Activated naive CD4-positive, alpha-beta T cell treated with anti-CD3 and anti-CD28 coated beads, Interleukin-2, amount 50 U/mL, for 24 hours (primary cell): ENCODE results near the gene MAST3.

Source experiments
- H3K27ac Mint-ChIP-seq: one replicate; pipeline ENCODE4 v1.8.0; 2021; ENCODE audit warnings: mild to moderate bottlenecking, mixed read lengths
- H3K27me3 Mint-ChIP-seq: one replicate; pipeline ENCODE4 v1.8.0; 2021; ENCODE audit warnings: mixed read lengths
- H3K36me3 Mint-ChIP-seq: one replicate; pipeline ENCODE4 v1.8.0; 2021; ENCODE audit warnings: mixed read lengths
- H3K4me1 Mint-ChIP-seq: one replicate; pipeline ENCODE4 v1.8.0; 2021; ENCODE audit warnings: mixed read lengths
- H3K4me3 Mint-ChIP-seq: one replicate; pipeline ENCODE4 v1.8.0; 2021; ENCODE audit warnings: mild to moderate bottlenecking, mixed read lengths
- H3K9me3 Mint-ChIP-seq: one replicate; pipeline ENCODE4 v1.8.0; 2021; ENCODE audit warnings: mixed read lengths

The MAST3 gene

DNA sequence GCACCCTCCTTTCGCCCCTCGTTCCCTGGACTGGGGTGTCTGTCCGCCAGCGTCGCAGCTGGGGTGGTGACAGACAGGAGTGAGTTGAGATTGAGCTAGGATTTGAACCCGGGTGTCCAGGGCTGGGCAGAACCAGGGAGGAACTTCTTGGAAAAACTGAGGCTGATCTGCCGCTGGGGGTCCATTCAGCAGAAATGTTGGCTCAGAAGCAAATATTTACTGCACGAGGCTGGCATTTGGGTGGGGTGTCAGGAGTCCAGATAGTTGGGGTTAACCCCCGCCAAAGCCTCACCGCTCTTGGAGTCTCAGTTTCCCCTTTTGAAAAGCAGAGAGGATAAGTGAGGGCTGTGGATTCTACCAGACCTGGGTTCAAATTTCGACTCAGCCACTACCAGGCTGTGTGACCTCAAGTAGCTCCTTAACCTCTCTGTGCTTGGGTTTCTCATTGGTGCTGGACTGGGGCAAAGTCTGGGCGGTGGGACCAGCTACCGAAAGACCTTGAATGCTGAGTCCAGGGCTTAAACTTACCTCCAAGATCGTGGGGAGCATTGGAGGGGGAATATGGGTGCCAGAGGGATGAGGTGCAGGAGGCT is 20.9 kb downstream of the MAST3 start:
- H3K4me3 Mint-ChIP-seq: peak overlapping the region; percentile 86
- H3K27me3 Mint-ChIP-seq: no peaks in the 10 kb centered on the region
- H3K9me3 Mint-ChIP-seq: no peaks in the 10 kb centered on the region
- peak overlapping the region; percentile 82 for H3K27ac Mint-ChIP-seq
- peaks cover 3% of the 10 kb centered on the region for H3K36me3 Mint-ChIP-seq
- peaks cover 34% of the 10 kb centered on the region for H3K4me1 Mint-ChIP-seq

DNA sequence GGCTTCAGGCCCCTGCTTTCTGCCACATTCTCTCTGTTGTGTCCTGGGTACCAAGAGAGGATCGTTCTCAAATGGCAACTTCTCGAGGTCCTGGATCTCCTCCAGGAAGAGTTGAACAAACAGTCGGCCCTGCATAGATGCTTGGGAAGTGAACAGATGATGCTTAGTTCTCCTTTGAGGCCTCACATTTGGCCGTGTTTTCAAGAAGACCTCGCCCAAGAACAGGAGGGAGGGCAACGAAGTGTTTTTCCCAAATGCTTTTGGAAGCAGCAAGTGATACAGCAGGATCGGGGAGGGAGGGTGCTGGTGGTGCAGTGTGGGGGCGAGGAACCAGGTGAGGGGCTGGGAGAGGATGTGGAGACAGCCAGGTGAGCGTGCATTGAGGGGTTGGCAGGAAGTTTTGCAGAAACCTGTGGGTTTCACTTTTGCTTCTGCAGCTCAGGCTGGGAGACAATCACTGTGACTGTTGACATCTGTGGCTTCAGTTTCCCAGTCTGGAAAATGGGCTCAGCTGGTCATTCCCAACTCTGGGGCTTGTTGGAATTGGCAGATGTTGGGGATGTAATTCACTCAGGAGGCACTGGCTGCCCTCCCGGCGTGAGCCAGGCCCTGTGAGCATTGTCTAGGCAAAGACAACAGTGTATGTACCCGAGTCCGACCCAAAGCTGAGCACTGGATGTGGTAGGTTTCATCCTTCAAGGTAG is 21.6 kb downstream of the MAST3 start:
- H3K36me3 Mint-ChIP-seq: peaks cover 3% of the 10 kb centered on the region
- H3K9me3 Mint-ChIP-seq: no peaks in the 10 kb centered on the region
- H3K27ac Mint-ChIP-seq: peak overlapping the region; percentile 99
- no peaks in the 10 kb centered on the region for H3K27me3 Mint-ChIP-seq
- H3K4me1 Mint-ChIP-seq: peaks cover 34% of the 10 kb centered on the region
- peak overlapping the region; percentile 86 for H3K4me3 Mint-ChIP-seq

DNA sequence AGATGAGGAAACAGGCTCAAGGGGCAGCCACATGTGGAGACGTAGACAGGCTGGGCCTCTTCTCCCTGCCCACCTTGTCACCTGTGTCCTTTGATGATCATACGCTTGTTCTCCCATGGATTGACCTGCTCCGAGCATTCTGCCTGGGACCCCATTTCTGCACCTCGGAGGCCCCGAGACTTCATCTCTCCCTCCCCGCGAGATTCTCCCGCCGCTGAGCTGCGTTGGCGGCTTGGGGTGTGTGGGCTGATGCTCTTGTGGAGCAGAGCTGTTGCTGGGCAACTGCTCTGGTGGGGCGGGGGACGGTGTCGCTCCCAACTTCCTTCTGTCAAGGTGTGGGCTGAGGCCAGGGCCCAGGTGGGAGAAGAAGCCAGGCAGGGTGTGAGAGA is 22.1 kb downstream of the MAST3 start:
- no peaks in the 10 kb centered on the region for H3K27me3 Mint-ChIP-seq
- H3K27ac Mint-ChIP-seq: peak overlapping the region; percentile 99
- H3K4me1 Mint-ChIP-seq: peaks cover 34% of the 10 kb centered on the region
- H3K4me3 Mint-ChIP-seq: peak overlapping the region; percentile 86
- H3K36me3 Mint-ChIP-seq: peaks cover 3% of the 10 kb centered on the region
- no peaks in the 10 kb centered on the region for H3K9me3 Mint-ChIP-seq

DNA sequence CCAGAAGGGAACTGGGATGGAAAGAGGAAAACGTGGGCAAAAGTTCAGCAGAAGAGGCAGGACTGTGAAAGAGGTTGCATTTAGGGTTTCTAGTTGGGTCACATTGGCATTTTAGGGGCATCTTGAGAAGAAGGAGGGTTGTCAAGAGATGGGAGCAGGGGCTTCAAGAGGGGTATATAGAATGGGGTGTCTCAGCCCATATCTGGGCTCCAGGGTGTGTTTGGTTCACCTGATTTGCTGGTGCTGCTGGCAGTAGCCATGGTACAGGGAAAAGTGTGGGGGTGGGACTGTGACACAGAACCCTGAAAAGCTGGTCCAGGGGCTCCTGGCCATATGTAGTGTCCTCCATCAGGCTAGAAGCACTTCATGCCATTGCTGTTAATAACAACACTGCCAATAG is 22.5 kb downstream of the MAST3 start:
- peak overlapping the region; percentile 86 for H3K4me3 Mint-ChIP-seq
- peak overlapping the region; percentile 99 for H3K27ac Mint-ChIP-seq
- peaks cover 34% of the 10 kb centered on the region for H3K4me1 Mint-ChIP-seq
- no peaks in the 10 kb centered on the region for H3K27me3 Mint-ChIP-seq
- H3K9me3 Mint-ChIP-seq: no peaks in the 10 kb centered on the region
- H3K36me3 Mint-ChIP-seq: peaks cover 3% of the 10 kb centered on the region

DNA sequence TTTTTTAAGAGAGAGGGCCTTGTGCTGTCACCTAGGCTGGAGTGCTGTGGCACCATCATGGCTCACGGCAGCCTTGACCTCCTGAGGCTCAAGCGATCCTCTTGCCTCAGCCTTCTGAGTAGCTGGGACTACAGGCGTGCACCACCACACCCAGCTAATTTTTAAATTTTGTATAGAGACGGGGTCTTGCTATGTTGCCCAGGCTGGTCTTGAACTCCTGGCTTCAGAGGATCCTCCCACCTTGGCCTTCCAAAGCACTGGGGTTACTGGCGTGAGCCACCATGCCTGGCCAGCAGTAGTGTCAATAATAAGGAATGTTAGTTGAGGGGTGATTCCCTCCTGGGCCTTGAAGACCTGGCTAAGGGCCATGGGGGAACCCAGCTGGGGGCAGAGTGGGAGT is 23.6 kb downstream of the MAST3 start:
- Mint-ChIP-seq H3K9me3 (no peaks in the 10 kb centered on the region), H3K36me3 (peaks cover 3% of the 10 kb centered on the region), H3K27me3 (no peaks in the 10 kb centered on the region), H3K27ac (no peak overlapping the region), H3K4me3 (no peak overlapping the region), H3K4me1 (peaks cover 29% of the 10 kb centered on the region)

DNA sequence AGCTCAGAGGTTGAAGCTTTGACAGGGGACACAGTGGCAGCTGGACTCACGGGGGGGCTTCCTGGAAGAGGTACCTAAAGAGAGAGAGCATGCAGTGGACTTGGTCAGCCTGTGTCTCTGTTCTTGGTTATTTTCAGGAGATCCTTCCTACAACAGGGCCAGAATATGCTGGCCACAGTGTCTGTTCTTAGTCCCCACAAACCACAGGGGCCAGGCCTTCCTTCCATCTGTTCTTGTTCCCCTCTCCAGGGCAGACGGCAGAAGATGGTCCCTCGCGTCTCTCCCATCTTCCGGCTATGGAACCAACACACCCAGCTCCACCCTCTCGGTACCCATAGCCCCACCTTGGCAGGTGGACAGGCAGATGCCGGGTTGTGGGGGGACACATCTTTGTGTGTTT is 24.8 kb downstream of the MAST3 start:
- Mint-ChIP-seq H3K27ac (no peak overlapping the region), H3K4me3 (no peak overlapping the region), H3K4me1 (peaks cover 22% of the 10 kb centered on the region), H3K27me3 (no peaks in the 10 kb centered on the region), H3K9me3 (no peaks in the 10 kb centered on the region), H3K36me3 (peaks cover 3% of the 10 kb centered on the region)

DNA sequence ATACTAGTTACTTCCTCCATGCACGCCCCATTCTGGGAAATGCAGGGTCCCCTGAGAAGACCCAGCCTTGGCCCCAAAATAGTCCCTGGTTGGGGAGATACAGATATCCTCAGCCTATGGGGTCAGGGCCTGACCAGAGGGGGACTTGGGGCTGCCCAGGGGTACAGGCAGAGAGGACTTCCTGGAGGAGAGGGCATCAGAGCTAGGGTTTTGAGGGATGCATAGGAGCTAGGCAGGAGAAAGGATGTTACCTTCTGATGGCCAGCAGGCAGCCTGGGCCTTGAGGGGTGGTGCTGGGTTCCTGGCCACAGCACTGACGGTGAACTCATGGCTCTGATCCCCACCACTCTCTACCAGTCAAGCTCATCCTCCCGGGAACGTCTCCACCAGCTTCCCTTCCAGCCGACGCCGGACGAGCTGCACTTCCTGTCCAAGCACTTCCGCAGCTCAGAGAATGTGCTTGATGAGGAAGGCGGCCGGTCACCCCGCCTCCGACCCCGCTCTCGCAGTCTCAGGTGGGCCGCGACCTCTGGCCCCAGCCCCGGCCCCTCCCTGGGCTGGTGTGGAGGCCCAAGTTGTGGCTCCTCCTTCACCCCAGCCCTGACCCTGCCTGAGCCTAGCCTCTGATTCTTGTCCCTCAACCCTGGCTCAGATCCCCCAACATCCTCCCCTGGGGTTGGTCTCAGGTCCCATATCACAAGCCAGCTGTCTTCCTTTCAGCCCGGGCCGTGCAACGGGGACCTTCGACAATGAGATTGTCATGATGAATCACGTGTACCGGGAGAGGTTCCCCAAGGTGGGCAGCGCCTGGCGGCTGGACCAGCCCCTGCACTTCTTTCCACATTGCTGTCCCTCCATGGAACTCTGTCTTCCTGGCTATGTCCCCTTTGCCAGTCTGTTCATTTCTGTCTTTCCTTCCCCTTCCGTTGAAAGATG is 25.6 kb downstream of the MAST3 start:
- H3K36me3 Mint-ChIP-seq: peaks cover 3% of the 10 kb centered on the region
- H3K27ac Mint-ChIP-seq: peak overlapping the region; percentile 74
- peaks cover 20% of the 10 kb centered on the region for H3K4me1 Mint-ChIP-seq
- H3K9me3 Mint-ChIP-seq: no peaks in the 10 kb centered on the region
- H3K4me3 Mint-ChIP-seq: no peak overlapping the region
- no peaks in the 10 kb centered on the region for H3K27me3 Mint-ChIP-seq

DNA sequence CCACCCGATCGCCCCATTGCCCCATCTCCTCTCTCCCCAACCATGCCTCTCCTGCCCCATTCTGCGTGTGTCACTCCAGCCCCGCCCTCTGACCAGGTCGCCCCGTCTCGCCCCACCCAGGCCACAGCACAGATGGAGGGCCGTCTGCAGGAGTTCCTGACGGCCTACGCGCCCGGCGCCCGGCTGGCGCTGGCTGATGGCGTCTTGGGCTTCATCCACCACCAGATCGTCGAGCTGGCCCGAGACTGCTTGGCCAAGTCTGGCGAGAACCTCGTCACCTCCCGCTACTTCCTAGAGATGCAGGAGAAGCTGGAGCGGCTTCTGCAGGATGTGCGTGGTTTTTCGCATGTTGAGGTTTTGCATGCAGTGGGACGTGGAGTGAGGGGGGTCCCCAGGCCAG is 26.2 kb downstream of the MAST3 start:
- no peaks in the 10 kb centered on the region for H3K9me3 Mint-ChIP-seq
- H3K36me3 Mint-ChIP-seq: peaks cover 3% of the 10 kb centered on the region
- no peaks in the 10 kb centered on the region for H3K27me3 Mint-ChIP-seq
- no peak overlapping the region for H3K27ac Mint-ChIP-seq
- peaks cover 17% of the 10 kb centered on the region for H3K4me1 Mint-ChIP-seq
- H3K4me3 Mint-ChIP-seq: no peak overlapping the region

DNA sequence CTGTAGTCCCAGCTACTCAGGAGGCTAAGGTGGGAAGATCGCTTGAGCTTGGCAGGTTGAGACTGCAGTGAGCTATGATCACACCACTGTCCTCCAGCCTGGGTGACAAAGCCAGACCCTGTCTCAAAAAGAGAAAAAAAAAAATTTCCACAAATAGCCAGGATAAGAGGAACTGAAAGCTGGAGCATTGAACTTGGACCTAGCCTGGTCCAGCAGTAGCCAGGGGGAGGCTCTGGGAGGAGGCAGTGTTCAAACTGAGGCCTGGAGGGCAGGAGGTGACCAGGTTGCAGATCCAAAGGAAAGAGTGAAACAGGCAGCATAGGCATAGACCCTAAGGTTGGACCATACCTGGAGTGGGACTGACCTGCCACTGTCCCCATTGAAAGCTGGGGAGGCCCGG is 28.5 kb downstream of the MAST3 start:
- no peaks in the 10 kb centered on the region for H3K4me1 Mint-ChIP-seq
- no peak overlapping the region for H3K27ac Mint-ChIP-seq
- no peaks in the 10 kb centered on the region for H3K27me3 Mint-ChIP-seq
- H3K9me3 Mint-ChIP-seq: no peaks in the 10 kb centered on the region
- peaks cover 2% of the 10 kb centered on the region for H3K36me3 Mint-ChIP-seq
- H3K4me3 Mint-ChIP-seq: no peak overlapping the region

DNA sequence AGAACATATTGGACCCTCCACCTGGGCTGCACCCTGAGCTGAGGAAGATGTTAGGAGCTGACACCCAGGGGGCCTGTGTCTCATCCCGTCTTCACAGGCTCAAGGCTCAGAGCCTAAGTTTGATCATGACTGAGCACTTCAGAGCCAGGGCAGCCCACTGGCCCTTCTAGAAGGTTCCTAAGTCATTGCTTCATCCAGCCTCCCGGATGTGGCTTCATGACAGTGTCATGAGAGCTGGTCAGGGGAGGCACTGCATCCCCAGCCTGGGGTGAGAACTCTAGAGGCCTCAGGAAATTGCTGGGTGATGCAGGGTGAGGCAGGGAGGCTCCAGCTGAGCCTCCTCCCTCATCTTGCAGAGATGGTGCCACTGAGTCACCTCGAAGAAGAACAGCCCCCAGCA is 30.5 kb downstream of the MAST3 start:
- no peak overlapping the region for H3K4me3 Mint-ChIP-seq
- H3K36me3 Mint-ChIP-seq: peaks cover 5% of the 10 kb centered on the region
- H3K27me3 Mint-ChIP-seq: no peaks in the 10 kb centered on the region
- H3K9me3 Mint-ChIP-seq: no peaks in the 10 kb centered on the region
- H3K27ac Mint-ChIP-seq: no peak overlapping the region
- no peaks in the 10 kb centered on the region for H3K4me1 Mint-ChIP-seq

DNA sequence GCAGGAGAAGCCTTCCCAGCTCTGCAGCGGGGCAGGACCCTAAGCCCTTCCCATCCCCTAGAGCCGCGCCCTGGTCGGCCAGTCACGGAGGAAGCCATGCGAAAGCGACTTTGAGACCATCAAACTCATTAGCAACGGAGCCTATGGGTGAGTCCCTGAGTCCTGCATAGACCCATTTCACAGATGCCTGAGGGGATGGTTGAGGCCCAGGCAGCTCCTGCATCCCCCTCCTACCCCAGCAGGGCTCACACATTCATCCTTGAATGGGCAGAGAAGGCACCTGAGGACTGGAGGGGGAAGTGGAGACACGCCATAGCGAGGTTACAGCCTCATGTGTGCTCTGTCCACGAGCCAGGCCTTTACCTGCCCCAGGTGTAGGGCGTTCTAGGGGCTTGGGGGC is 31.2 kb downstream of the MAST3 start:
- no peaks in the 10 kb centered on the region for H3K27me3 Mint-ChIP-seq
- H3K4me1 Mint-ChIP-seq: no peaks in the 10 kb centered on the region
- no peaks in the 10 kb centered on the region for H3K9me3 Mint-ChIP-seq
- no peak overlapping the region for H3K27ac Mint-ChIP-seq
- peaks cover 5% of the 10 kb centered on the region for H3K36me3 Mint-ChIP-seq
- no peak overlapping the region for H3K4me3 Mint-ChIP-seq

DNA sequence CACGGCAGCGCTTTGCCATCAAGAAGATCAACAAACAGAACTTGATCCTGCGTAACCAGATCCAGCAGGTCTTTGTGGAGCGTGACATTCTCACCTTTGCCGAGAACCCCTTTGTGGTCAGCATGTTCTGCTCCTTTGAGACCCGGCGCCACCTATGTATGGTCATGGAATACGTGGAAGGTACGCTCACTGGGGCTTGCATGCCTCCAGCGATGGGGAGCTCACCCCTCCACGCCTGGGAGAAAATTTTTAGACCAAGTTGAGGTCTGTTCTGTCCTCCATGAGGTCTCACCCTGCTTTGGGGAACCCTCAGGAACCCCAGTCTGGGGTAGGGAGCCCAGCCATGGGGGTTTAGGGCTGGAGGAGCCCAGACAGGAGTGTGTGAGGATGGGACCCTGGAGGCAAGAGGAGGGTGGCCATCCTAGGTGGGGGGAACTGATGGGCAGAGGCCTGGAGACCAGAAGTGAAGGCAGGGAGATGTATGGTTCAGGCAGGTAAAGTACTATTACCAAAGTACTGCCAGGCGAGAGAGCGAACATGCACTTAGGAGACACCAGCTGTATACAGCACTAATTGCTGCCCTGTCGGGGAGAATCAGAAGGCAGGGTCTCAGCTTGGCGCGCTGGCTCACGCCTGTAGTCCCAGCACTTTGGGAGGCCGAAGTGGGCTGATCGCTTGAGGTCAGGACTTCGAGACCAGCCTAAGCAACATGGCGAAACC is 33.1 kb downstream of the MAST3 start:
- Mint-ChIP-seq H3K4me1 (no peaks in the 10 kb centered on the region), H3K36me3 (peaks cover 7% of the 10 kb centered on the region), H3K9me3 (no peaks in the 10 kb centered on the region), H3K27ac (no peak overlapping the region), H3K4me3 (no peak overlapping the region), H3K27me3 (no peaks in the 10 kb centered on the region)

DNA sequence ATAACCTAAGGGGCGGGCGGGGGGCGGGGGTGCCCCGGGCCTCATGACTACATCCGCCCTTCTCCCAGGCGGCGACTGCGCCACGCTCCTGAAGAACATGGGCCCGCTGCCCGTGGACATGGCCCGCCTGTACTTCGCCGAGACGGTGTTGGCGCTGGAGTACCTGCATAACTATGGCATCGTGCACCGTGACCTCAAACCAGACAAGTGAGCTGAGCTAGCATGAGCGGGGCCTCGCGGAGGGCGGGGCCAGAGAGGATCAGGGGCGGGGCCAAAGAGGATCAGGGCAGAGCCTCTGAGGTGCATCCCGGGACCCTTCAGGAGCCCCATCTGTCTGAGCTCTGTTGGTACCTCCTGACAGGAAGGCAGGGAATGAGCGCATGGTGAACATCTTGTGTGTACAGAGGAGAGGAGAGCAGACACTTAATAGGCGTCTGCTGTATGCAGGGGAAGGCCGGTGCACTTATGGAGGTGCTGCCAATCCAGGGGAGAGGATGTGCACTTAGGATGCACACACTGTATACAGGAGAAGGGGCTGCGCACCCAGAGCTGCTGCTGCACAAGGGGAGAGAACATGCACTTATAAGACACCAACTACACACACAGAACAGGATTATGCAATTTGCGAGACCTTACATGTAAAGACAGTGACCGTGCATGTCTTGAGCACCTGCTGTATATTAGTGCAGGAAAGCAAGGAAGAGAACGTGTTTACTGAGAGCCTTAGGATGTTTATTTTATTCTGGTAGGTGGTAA is 34.4 kb downstream of the MAST3 start:
- Mint-ChIP-seq H3K4me3 (no peak overlapping the region), H3K27me3 (no peaks in the 10 kb centered on the region), H3K36me3 (peaks cover 7% of the 10 kb centered on the region), H3K27ac (no peak overlapping the region), H3K9me3 (no peaks in the 10 kb centered on the region), H3K4me1 (no peaks in the 10 kb centered on the region)

DNA sequence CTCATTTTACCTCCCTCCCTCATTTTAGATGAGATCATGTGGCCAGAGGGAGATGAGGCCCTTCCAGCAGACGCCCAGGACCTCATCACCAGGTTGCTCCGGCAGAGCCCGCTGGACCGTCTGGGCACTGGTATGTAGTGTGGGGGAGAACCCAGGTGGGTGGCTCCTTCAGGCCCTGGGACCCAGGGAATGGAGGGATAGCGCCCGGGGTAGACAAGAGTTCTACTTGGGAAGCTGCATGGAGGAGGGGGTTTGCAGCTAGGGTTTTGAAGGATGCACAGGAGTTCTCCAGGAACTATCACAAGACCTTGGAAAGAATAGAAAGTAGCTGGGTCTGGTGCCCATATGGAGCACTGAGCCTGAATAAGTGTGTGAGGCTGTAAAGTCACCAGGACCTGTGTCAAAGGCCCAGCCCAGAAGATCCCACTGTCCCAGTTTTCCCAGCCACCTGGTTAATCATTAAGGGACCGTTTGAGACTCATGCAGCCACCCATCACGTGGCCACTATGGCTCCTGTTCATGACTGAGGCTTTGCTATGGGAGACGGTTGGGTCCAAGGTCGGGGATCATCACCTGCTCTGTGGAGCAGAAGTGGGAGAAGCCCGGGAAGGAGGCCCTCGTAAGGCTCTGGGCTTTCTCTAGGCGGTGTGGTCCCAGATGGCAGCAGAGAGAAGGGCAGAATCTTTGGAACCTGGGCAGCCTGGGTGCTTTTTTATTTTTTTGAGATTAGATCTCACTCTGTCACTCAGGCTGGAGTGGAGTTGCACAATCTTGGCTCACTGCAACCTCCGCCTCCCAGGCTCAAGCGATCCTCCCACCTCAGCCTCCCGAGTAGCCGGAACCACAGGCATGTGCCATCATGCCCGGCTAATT is 38.4 kb downstream of the MAST3 start:
- Mint-ChIP-seq H3K27me3 (no peaks in the 10 kb centered on the region), H3K4me3 (no peak overlapping the region), H3K9me3 (no peaks in the 10 kb centered on the region), H3K36me3 (peaks cover 13% of the 10 kb centered on the region), H3K4me1 (no peaks in the 10 kb centered on the region), H3K27ac (no peak overlapping the region)
